Trophoblast cell (in vitro differentiated cells and primary cell): ENCODE data around the gene PCDHB15.
"Not testable (repeated sequence)": the region's sequence is repeated elsewhere in the genome, so short reads cannot be mapped to it uniquely, and the experiment has no call there.

Experiments used
- DNase-seq, 2 donors: peaks; one replicate each; pipeline ENCODE4 v3.0.0-alpha.2; 2016
- H2AFZ ChIP-seq: 2 replicates; pipeline ENCODE4 v1.6.1; 2013; ENCODE audit warnings: low read length, moderate library complexity, mild to moderate bottlenecking; ENCODE audit not compliant: insufficient read depth, poor library complexity
- H2AK5ac ChIP-seq: 2 replicates; pipeline ENCODE4 v1.6.1; 2013; ENCODE audit warnings: mild to moderate bottlenecking, low read length
- H2BK120ac ChIP-seq: 2 replicates; pipeline ENCODE4 v1.6.1; 2013; ENCODE audit warnings: low read length, mild to moderate bottlenecking, moderate library complexity; ENCODE audit not compliant: insufficient read depth, poor library complexity
- H2BK12ac ChIP-seq: 2 replicates; pipeline ENCODE4 v1.6.1; 2013; ENCODE audit warnings: mild to moderate bottlenecking, low read length, moderate library complexity
- H2BK5ac ChIP-seq: 2 replicates; pipeline ENCODE4 v1.6.1; 2013; ENCODE audit warnings: low read length, low read depth, moderate library complexity, mild to moderate bottlenecking; ENCODE audit not compliant: poor library complexity
- H3K14ac ChIP-seq: 2 replicates; pipeline ENCODE4 v1.6.1; 2013; ENCODE audit warnings: mild to moderate bottlenecking, low read length
- H3K18ac ChIP-seq: 2 replicates; pipeline ENCODE4 v1.6.1; 2013; ENCODE audit warnings: mild to moderate bottlenecking, low read length
- H3K23ac ChIP-seq: 2 replicates; pipeline ENCODE4 v1.6.1; 2013; ENCODE audit warnings: low read length
- H3K27ac ChIP-seq: 2 replicates; pipeline ENCODE4 v1.5.1; 2013; ENCODE audit warnings: low read depth, mild to moderate bottlenecking, inconsistent platforms, low read length, moderate library complexity
- H3K27me3 ChIP-seq: 2 replicates; pipeline ENCODE4 v1.6.1; 2013; ENCODE audit warnings: inconsistent platforms, mild to moderate bottlenecking, low read length, moderate library complexity; ENCODE audit not compliant: insufficient read depth
- H3K36me3 ChIP-seq, 2 experiments: 1 replicate in 1 of 2; 2 replicates in 1 of 2; pipeline ENCODE4 v1.6.1; 2013; ENCODE audit warnings: low read length in 2 of 2, mild to moderate bottlenecking in 2 of 2, moderate library complexity in 1 of 2; ENCODE audit not compliant: insufficient read depth in 2 of 2, control insufficient read depth in 1 of 2
- H3K4ac ChIP-seq: 2 replicates; pipeline ENCODE4 v1.6.1; 2013; ENCODE audit warnings: low read depth, mild to moderate bottlenecking, low read length, moderate library complexity
- H3K4me1 ChIP-seq, 2 experiments: 1 replicate in 1 of 2; 2 replicates in 1 of 2; pipeline ENCODE4 v1.6.1; 2013; ENCODE audit warnings: low read length in 2 of 2, mild to moderate bottlenecking in 2 of 2, moderate library complexity in 1 of 2; ENCODE audit not compliant: insufficient read depth in 2 of 2, control insufficient read depth in 1 of 2
- H3K4me2 ChIP-seq: 2 replicates; pipeline ENCODE4 v1.6.1; 2013; ENCODE audit warnings: inconsistent platforms, mild to moderate bottlenecking, low read length, moderate library complexity
- H3K4me3 ChIP-seq: 2 replicates; pipeline ENCODE4 v1.5.1; 2013; ENCODE audit warnings: mild to moderate bottlenecking, low read depth, low read length, inconsistent platforms
- H3K79me1 ChIP-seq: one replicate; pipeline ENCODE4 v1.6.1; 2013; ENCODE audit warnings: low read length
- H3K79me2 ChIP-seq: 2 replicates; pipeline ENCODE4 v1.6.1; 2013; ENCODE audit warnings: low read length, mild to moderate bottlenecking; ENCODE audit not compliant: control insufficient read depth, insufficient read depth, poor library complexity
- H3K9ac ChIP-seq: 2 replicates; pipeline ENCODE4 v1.6.1; 2013; ENCODE audit warnings: mild to moderate bottlenecking, low read length
- H3K9me3 ChIP-seq: 2 replicates; pipeline ENCODE4 v1.6.1; 2013; ENCODE audit warnings: low read depth, mild to moderate bottlenecking, control low read depth, inconsistent platforms, low read length; ENCODE audit not compliant: insufficient read depth
- H4K12ac ChIP-seq: 2 replicates; pipeline ENCODE4 v1.6.1; 2013; ENCODE audit warnings: low read depth, mild to moderate bottlenecking, low read length, moderate library complexity
- H4K8ac ChIP-seq: 2 replicates; pipeline ENCODE4 v1.6.1; 2013; ENCODE audit warnings: low read depth, mild to moderate bottlenecking, low read length, moderate library complexity
- H4K91ac ChIP-seq: one replicate; pipeline ENCODE4 v1.6.1; 2013; ENCODE audit warnings: low read depth, mild to moderate bottlenecking, low read length, moderate library complexity
- WGBS: extraction: QIAGEN DNeasy Blood & Tissue Kit; methylation state at CpG from one replicate; pipeline ENCODE4 v1.1.7; 2013; ENCODE audit warnings: missing lambda C conversion rate; ENCODE audit not compliant: insufficient read length, insufficient coverage; ENCODE audit errors: extremely low coverage; 5-methylcytosine and 5-hydroxymethylcytosine counted together

Gene PCDHB15

GRCh38 chr5:141201646-141202045 lies 43.5 kb upstream of the PCDHB15 start:
- not testable (repeated sequence) for H2BK12ac ChIP-seq, H3K4me2 ChIP-seq, H2BK5ac ChIP-seq, H3K79me2 ChIP-seq, H3K4ac ChIP-seq, H2AFZ ChIP-seq, H3K23ac ChIP-seq, DNase-seq, H3K4me1 ChIP-seq, H3K36me3 ChIP-seq, H3K27me3 ChIP-seq, H3K4me3 ChIP-seq, H3K9ac ChIP-seq, H4K8ac ChIP-seq, H3K27ac ChIP-seq, H2AK5ac ChIP-seq, H3K79me1 ChIP-seq, H4K12ac ChIP-seq, H2BK120ac ChIP-seq, H3K9me3 ChIP-seq, H3K18ac ChIP-seq, H4K91ac ChIP-seq, H3K14ac ChIP-seq
- WGBS: no CpG with 5 or more reads among the region's 35 CpGs

- Histone ChIP-seq H3K4me1 (no peaks in the 10 kb centered on the region), H3K9me3 (no peaks in the 10 kb centered on the region), H3K27me3 (no peaks in the 10 kb centered on the region), H3K18ac (no peak within 1 kb of the TSS), H2BK120ac (no peak within 1 kb of the TSS), H4K12ac (no peak within 1 kb of the TSS), H4K8ac (no peak within 1 kb of the TSS), H4K91ac (no peak within 1 kb of the TSS), H3K79me1 (no peaks in the 10 kb centered on the region), H3K14ac (no peak within 1 kb of the TSS), H3K23ac (no peak within 1 kb of the TSS), H2AK5ac (no peak within 1 kb of the TSS), H3K9ac (no peak within 1 kb of the TSS), H3K4me3 (no peak within 1 kb of the TSS), H2BK5ac (no peak within 1 kb of the TSS), H3K27ac (no peak within 1 kb of the TSS), H2AFZ (no peak within 1 kb of the TSS), H3K4me2 (no peak within 1 kb of the TSS), H3K79me2 (no peaks in the 10 kb centered on the region), H2BK12ac (no peak within 1 kb of the TSS), H3K36me3 (peaks cover 0 to 1% of the 10 kb centered on the region in 2 experiments), H3K4ac (no peak within 1 kb of the TSS)
- WGBS: no CpG with 5 or more reads among the region's 11 CpGs
- no peak for DNase-seq
These were observed 36.7 kb upstream of the PCDHB15 start, which contains the start of gene PCDHB12 for GRCh38 chr5:141208478-141208877. Gene PCDHB12 (plus strand): TSS chr5:141208719. CDS start chr5:141208908, 189 bp downstream.

GRCh38 chr5:141210281-141210680 lies 34.9 kb upstream of the PCDHB15 start:
- WGBS: no CpG with 5 or more reads among the region's 39 CpGs
- not testable (repeated sequence) for H3K27ac ChIP-seq, H3K9ac ChIP-seq, H2AK5ac ChIP-seq, H4K12ac ChIP-seq, H4K91ac ChIP-seq, H3K9me3 ChIP-seq, H3K4me2 ChIP-seq, H3K23ac ChIP-seq, H3K79me2 ChIP-seq, H2BK12ac ChIP-seq, H2BK5ac ChIP-seq, H3K4ac ChIP-seq, H3K36me3 ChIP-seq, H3K14ac ChIP-seq, H4K8ac ChIP-seq, H2AFZ ChIP-seq, H3K27me3 ChIP-seq, H3K18ac ChIP-seq, H2BK120ac ChIP-seq, H3K4me1 ChIP-seq, H3K4me3 ChIP-seq, DNase-seq, H3K79me1 ChIP-seq

GRCh38 chr5:141210849-141211248 lies 34.3 kb upstream of the PCDHB15 start:
- H3K4me2 ChIP-seq, H3K4me1 ChIP-seq, H3K4me3 ChIP-seq, H2BK5ac ChIP-seq, H4K8ac ChIP-seq, H3K79me1 ChIP-seq, H3K36me3 ChIP-seq, H3K9ac ChIP-seq, H3K27me3 ChIP-seq, H4K12ac ChIP-seq, H4K91ac ChIP-seq, H3K18ac ChIP-seq, H2BK120ac ChIP-seq, H3K23ac ChIP-seq, H3K14ac ChIP-seq, H2AFZ ChIP-seq, DNase-seq, H3K79me2 ChIP-seq, H3K9me3 ChIP-seq, H2BK12ac ChIP-seq, H2AK5ac ChIP-seq, H3K27ac ChIP-seq, H3K4ac ChIP-seq: not testable (repeated sequence)
- no CpG with 5 or more reads among the region's 27 CpGs for WGBS
